SKM-1 treated with dmso at 0.1 percent for 144 hours (cell line): ENCODE measurements around the gene ARID2.

Experiments
- DNase-seq: peaks from one replicate; lab custom pipeline; 2025; ENCODE audit not compliant: unreplicated experiment; lab: John Stamatoyannopoulos, UW

Gene ARID2

GRCh38 chr12:45918818-45919217 lies 189.3 kb downstream of the ARID2 start:
- DNase-seq: no peak

GRCh38 chr12:45928309-45928708 lies 198.8 kb downstream of the ARID2 start:
- DNase-seq: no peak

- no peak for DNase-seq
Measured at GRCh38 chr12:45930369-45930768, 200.9 kb downstream of the ARID2 start.

- DNase-seq: no peak
Measured at GRCh38 chr12:45933504-45933903, 204.0 kb downstream of the ARID2 start.

GRCh38 chr12:45934956-45935355 lies 205.4 kb downstream of the ARID2 start:
- DNase-seq: no peak

GRCh38 chr12:45938566-45938965 lies 209.1 kb downstream of the ARID2 start:
- DNase-seq: no peak

GRCh38 chr12:45939759-45940158 lies 210.3 kb downstream of the ARID2 start:
- DNase-seq: no peak

- no peak for DNase-seq
Measured at GRCh38 chr12:45944771-45945170, 215.3 kb downstream of the ARID2 start.

GRCh38 chr12:45946435-45946834 lies 216.9 kb downstream of the ARID2 start:
- no peak for DNase-seq

- DNase-seq: no peak
Measured at GRCh38 chr12:45948546-45948945, 219.0 kb downstream of the ARID2 start.
